Stomach (tissue), 4 donors: Measurements from ENCODE around the gene POU3F1.

Experiments used
- CTCF ChIP-seq, 7 experiments: fragments of 450-650 bp in 4 of 7; fragments of 200-600 bp in 3 of 7; sonication (generic) in 3 of 7; IDR thresholded peaks; one replicate each; pipeline ENCODE4 v1.5.1; 2016 to 2019; ENCODE audit warnings: antibody characterized with exemption in 7 of 7, control low read depth in 2 of 7, mild to moderate bottlenecking in 1 of 7
- POLR2A ChIP-seq, 4 donors: fragments of 450-650 bp; IDR thresholded peaks; one replicate each; pipeline ENCODE4 v1.6.1; 2016; ENCODE audit warnings: antibody characterized with exemption in 4 of 4, control low read depth in 2 of 4, mild to moderate bottlenecking in 1 of 4, moderate library complexity in 1 of 4
- POLR2AphosphoS5 ChIP-seq, 3 donors: sonication (generic); formaldehyde crosslinking; IDR thresholded peaks; one replicate each; pipeline ENCODE4 v1.6.1; 2016; ENCODE audit warnings: antibody characterized with exemption in 3 of 3

GRCh38 chr1:38063616-38064015, 17.0 kb upstream of the POU3F1 start:
- TF ChIP-seq CTCF (IDR thresholded peaks at IDR 0.05) (no peak), POLR2A (IDR thresholded peaks at IDR 0.05) (no peak), POLR2AphosphoS5 (IDR thresholded peaks at IDR 0.05) (no peak)
